H1 (cell line): ENCODE measurements around the gene TMUB2. TPM values are rescaled to one million over a fixed set of nuclear protein-coding genes. Genes with fewer than 3 reads are reported as not detected.
A peak's percentile ranks its signal among the peaks of the same experiment; 100 is the strongest.

Experiments
- HDAC6 ChIP-seq: IDR thresholded peaks from one replicate; pipeline ENCODE4 v1.7.1; 2012; ENCODE audit warnings: low read depth, mild to moderate bottlenecking, inconsistent platforms, low read length, moderate library complexity
- POLR2A ChIP-seq, 2 experiments: IDR thresholded peaks; 1 replicate in 1 of 2; 2 replicates in 1 of 2; pipeline ENCODE4 v1.6.1; 2011; ENCODE audit warnings: low read depth in 2 of 2, low read length in 2 of 2, mild to moderate bottlenecking in 2 of 2; ENCODE audit errors: control extremely low read depth in 1 of 2
- POLR2AphosphoS5 ChIP-seq: IDR thresholded peaks from 2 replicates; pipeline ENCODE4 v1.6.1; 2011; ENCODE audit warnings: low read depth, low read length
- RFX5 ChIP-seq: IDR thresholded peaks from 2 replicates; pipeline ENCODE4 v1.6.1; 2011; ENCODE audit warnings: low read depth, low read length, improper control_type of control experiment, borderline replicate concordance
- RXRA ChIP-seq: IDR thresholded peaks from 2 replicates; pipeline ENCODE4 v1.6.1; 2011; ENCODE audit warnings: low read depth, mild to moderate bottlenecking, low read length, moderate library complexity; ENCODE audit not compliant: insufficient read depth
- SP2 ChIP-seq: IDR thresholded peaks from 2 replicates; pipeline ENCODE4 v1.6.1; 2012; ENCODE audit warnings: mild to moderate bottlenecking, low read length, inconsistent platforms
- polyA plus RNA-seq, 7 experiments: library from polyadenylated mRNA; depleted of rRNA in 3 of 7; stranded (reverse) in 5 of 7; unstranded in 2 of 7; fragments of >200 nt in 5 of 7; fragments of 200-250 nt in 2 of 7; gene quantifications; 1 replicate in 5 of 7; 2 replicates in 1 of 7; 4 replicates in 1 of 7; pipeline versions ENCODE4 v1.2.1 to v1.2.3, GENCODE V29; 2011 to 2013; ENCODE audit warnings: missing spikeins in 2 of 7, mixed read lengths in 2 of 7
- total RNA-seq: library from RNA; stranded (reverse); fragmentation: NEBNext Ultra II Directional; extraction: Animal tissue kit (Norgen Biotek cat#: 25700); gene quantifications from 2 replicates; pipeline ENCODE4 v1.2.1, GENCODE V29; 2021
- TF ChIP-seq, protein P1 (sequence below): fragments of 300-600 bp; sonication (generic); IDR thresholded peaks from 2 replicates; pipeline ENCODE4 v1.7.1; 2012; ENCODE audit warnings: low read length, moderate library complexity, mild to moderate bottlenecking, inconsistent platforms; ENCODE audit not compliant: insufficient replicate concordance
- TF ChIP-seq, protein P2 (sequence below): IDR thresholded peaks from 2 replicates; pipeline ENCODE4 v1.6.1; 2011; ENCODE audit warnings: low read length, improper control_type of control experiment

TMUB2 gene
- total and polyA plus RNA-seq, 2 of the 8 experiments (the other 6 are each of a cell fraction or from before 2014, with no cell fraction given), result 18.5 to 30.5 TPM

DNA sequence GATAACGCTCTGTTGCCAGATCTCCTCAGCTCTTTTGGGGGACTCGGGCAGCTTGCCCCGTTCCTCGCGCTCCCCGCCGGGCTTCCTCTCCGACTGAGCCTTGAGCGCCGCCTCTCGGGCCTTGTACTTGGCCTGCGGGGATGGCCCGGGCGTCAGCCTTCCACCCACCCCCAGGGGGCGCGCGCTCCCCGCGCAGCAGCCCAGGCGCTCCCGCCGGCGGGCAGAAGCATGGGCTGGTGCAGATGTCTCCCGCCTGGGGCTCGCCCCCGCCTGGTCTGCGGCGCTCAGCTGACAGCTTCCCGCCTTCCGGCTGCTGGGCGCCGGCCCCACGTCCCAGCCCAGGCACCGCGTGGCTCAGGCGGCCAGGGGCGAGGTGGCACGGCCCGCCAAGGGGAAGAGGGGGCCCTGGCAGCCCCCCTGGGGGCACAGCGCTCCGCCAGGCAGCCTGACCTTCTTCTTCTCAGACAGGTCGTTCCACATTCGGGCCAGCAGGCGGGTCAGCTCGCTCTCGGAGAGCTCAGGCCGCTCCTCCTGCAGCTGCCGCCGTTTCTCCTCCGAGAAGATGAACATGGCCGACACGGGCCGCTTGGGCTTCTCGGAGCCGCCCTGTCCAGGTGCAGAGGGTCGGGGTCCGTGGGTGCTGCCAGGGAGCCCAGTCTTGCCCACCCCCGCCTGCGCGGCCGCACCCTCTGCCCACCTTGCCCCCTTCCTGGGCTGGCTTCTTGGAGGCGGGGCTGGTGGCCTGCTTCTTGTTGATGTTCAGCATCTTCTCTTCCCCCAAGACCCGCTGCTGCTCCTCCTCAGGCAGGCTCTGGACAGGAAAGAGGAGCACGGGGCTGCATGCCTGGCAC is 23.8 kb downstream of the TMUB2 start (continued):
- TF ChIP-seq, protein P1, sequence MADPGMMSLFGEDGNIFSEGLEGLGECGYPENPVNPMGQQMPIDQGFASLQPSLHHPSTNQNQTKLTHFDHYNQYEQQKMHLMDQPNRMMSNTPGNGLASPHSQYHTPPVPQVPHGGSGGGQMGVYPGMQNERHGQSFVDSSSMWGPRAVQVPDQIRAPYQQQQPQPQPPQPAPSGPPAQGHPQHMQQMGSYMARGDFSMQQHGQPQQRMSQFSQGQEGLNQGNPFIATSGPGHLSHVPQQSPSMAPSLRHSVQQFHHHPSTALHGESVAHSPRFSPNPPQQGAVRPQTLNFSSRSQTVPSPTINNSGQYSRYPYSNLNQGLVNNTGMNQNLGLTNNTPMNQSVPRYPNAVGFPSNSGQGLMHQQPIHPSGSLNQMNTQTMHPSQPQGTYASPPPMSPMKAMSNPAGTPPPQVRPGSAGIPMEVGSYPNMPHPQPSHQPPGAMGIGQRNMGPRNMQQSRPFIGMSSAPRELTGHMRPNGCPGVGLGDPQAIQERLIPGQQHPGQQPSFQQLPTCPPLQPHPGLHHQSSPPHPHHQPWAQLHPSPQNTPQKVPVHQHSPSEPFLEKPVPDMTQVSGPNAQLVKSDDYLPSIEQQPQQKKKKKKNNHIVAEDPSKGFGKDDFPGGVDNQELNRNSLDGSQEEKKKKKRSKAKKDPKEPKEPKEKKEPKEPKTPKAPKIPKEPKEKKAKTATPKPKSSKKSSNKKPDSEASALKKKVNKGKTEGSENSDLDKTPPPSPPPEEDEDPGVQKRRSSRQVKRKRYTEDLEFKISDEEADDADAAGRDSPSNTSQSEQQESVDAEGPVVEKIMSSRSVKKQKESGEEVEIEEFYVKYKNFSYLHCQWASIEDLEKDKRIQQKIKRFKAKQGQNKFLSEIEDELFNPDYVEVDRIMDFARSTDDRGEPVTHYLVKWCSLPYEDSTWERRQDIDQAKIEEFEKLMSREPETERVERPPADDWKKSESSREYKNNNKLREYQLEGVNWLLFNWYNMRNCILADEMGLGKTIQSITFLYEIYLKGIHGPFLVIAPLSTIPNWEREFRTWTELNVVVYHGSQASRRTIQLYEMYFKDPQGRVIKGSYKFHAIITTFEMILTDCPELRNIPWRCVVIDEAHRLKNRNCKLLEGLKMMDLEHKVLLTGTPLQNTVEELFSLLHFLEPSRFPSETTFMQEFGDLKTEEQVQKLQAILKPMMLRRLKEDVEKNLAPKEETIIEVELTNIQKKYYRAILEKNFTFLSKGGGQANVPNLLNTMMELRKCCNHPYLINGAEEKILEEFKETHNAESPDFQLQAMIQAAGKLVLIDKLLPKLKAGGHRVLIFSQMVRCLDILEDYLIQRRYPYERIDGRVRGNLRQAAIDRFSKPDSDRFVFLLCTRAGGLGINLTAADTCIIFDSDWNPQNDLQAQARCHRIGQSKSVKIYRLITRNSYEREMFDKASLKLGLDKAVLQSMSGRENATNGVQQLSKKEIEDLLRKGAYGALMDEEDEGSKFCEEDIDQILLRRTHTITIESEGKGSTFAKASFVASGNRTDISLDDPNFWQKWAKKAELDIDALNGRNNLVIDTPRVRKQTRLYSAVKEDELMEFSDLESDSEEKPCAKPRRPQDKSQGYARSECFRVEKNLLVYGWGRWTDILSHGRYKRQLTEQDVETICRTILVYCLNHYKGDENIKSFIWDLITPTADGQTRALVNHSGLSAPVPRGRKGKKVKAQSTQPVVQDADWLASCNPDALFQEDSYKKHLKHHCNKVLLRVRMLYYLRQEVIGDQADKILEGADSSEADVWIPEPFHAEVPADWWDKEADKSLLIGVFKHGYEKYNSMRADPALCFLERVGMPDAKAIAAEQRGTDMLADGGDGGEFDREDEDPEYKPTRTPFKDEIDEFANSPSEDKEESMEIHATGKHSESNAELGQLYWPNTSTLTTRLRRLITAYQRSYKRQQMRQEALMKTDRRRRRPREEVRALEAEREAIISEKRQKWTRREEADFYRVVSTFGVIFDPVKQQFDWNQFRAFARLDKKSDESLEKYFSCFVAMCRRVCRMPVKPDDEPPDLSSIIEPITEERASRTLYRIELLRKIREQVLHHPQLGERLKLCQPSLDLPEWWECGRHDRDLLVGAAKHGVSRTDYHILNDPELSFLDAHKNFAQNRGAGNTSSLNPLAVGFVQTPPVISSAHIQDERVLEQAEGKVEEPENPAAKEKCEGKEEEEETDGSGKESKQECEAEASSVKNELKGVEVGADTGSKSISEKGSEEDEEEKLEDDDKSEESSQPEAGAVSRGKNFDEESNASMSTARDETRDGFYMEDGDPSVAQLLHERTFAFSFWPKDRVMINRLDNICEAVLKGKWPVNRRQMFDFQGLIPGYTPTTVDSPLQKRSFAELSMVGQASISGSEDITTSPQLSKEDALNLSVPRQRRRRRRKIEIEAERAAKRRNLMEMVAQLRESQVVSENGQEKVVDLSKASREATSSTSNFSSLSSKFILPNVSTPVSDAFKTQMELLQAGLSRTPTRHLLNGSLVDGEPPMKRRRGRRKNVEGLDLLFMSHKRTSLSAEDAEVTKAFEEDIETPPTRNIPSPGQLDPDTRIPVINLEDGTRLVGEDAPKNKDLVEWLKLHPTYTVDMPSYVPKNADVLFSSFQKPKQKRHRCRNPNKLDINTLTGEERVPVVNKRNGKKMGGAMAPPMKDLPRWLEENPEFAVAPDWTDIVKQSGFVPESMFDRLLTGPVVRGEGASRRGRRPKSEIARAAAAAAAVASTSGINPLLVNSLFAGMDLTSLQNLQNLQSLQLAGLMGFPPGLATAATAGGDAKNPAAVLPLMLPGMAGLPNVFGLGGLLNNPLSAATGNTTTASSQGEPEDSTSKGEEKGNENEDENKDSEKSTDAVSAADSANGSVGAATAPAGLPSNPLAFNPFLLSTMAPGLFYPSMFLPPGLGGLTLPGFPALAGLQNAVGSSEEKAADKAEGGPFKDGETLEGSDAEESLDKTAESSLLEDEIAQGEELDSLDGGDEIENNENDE, result no peak
- TF ChIP-seq HDAC6 (no peak), POLR2AphosphoS5 (no peak; the same call in 1 of the 2 replicates), POLR2A (IDR thresholded peaks at IDR 0.05; ENCODE audit: control extremely low read depth in 1 of 2, low read depth in 2 of 2, low read length in 2 of 2) (peak in 1 of 2 experiments; percentile 19; a peak in 1 of 3 replicates), RXRA (no peak), RFX5 (no peak), SP2 (no peak)
- TF ChIP-seq, protein P2, sequence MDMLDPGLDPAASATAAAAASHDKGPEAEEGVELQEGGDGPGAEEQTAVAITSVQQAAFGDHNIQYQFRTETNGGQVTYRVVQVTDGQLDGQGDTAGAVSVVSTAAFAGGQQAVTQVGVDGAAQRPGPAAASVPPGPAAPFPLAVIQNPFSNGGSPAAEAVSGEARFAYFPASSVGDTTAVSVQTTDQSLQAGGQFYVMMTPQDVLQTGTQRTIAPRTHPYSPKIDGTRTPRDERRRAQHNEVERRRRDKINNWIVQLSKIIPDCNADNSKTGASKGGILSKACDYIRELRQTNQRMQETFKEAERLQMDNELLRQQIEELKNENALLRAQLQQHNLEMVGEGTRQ, result peak; percentile 48
